ENCODE data around the gene SLC16A3. TPM values are rescaled to one million over a fixed set of nuclear protein-coding genes. Genes with fewer than 3 reads are reported as not detected.
A peak's percentile ranks its signal among the peaks of the same experiment; 100 is the strongest.

SLC16A3 gene
- total and polyA plus RNA-seq, 10 of the 15 experiments (the other 5 are each of a cell fraction or from before 2014, with no cell fraction given): 0.10 to 46.5 (median 8.0) TPM

DNA sequence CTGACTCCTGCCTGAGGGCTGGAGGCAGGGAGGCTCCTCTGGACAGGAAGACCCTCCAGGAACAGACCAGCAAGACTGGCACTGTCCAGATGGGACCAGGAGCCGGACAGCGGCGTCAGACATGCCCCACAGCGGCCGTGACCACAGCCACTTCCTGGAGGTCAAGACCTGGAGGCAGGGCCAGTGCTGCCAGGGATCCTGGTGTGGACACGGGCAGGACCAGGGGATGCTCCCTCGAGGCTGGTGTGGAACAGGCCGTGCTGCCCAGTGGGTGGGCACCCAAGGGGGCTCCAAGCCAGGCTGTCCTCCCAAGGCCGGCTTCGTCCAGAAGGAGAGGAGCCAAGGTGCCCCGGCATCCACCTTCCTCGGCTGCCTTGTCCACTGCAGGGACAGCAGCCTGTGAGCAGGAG lies 11.7 kb upstream of the SLC16A3 start (continued):
- TF ChIP-seq, protein P1, sequence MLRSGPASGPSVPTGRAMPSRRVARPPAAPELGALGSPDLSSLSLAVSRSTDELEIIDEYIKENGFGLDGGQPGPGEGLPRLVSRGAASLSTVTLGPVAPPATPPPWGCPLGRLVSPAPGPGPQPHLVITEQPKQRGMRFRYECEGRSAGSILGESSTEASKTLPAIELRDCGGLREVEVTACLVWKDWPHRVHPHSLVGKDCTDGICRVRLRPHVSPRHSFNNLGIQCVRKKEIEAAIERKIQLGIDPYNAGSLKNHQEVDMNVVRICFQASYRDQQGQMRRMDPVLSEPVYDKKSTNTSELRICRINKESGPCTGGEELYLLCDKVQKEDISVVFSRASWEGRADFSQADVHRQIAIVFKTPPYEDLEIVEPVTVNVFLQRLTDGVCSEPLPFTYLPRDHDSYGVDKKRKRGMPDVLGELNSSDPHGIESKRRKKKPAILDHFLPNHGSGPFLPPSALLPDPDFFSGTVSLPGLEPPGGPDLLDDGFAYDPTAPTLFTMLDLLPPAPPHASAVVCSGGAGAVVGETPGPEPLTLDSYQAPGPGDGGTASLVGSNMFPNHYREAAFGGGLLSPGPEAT (IDR thresholded peaks at IDR 0.05; ENCODE audit: low read depth): no peak
- TF ChIP-seq YY1 (IDR thresholded peaks at IDR 0.05; ENCODE audit: low read depth, low read length) (no peak), POLR2AphosphoS2 (IDR thresholded peaks at IDR 0.05; ENCODE audit: low read depth, low read length) (no peak), LARP7 (IDR thresholded peaks at IDR 0.05) (0 out of 2 replicates have a peak, but pooled peaks have one; percentile 24), CHD1 (IDR thresholded peaks at IDR 0.05; ENCODE audit: low read depth, low read length) (no peak)

DNA sequence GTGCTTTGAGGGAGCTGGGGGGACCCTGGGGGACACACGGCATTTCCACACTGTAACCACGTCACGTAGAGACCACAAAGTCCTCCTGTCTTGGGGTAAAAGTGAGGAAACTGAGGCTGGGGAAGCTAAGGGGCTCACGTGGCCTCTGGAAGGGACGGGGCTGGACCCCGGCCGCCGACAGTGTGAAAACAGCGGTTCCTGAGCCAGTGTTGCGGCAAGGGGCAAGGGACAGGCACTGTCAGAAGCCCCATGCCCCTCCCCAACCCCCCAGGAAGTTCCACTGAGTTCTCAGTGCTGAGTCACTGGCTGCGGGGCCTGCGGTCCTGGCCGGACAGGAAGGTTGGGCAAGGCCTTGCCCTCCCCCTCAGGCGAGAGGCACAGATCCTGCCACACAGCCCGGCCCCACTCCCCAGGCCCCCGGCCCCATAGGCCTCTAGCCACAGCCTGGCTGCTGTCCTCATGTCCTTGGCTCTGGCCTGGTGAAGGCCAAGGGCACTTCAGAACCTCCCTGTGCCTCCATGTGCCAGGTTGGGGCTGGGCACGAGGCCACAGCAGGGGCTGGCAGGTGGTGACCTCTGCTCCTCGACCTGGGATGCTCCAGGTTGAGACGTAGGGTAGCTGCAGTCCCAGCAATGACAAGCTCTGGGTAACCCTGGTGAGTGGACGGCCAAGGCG lies 11.2 kb upstream of the SLC16A3 start:
- in situ Hi-C loops (cut with MboI): no loop called here
- DNase-seq (ENCODE audit: low read depth, low spot score): no peak

More for the DNA sequence above, 11.2 kb upstream of the SLC16A3 start:
- no peaks in the 10 kb centered on the region; the same call in 2 of the 3 replicates for H3K9me3 ChIP-seq (replicated peaks; ENCODE audit: control insufficient read depth, insufficient read depth, low read length)
- H4K20me1 ChIP-seq (ENCODE audit: control insufficient read depth, insufficient read depth): no peaks in the 10 kb centered on the region
- FAIRE-seq: no peak
- RAD21 ChIA-PET (ENCODE audit: unreplicated experiment): no interaction called here
- POLR2A ChIA-PET: interaction anchor here (1.9 kb wide), 1 partner anchor 13 kb away, joined by 4 read pairs; no protein-coding TSS in a partner anchor
- ATAC-seq: no peak
- SMC1A ChIA-PET (ENCODE audit: uncharacterized antibody, unreplicated experiment): no interaction called here
- H3K79me2 ChIP-seq (ENCODE audit: control insufficient read depth, insufficient read depth, low read length): no peaks in the 10 kb centered on the region
- no peak overlapping the region for H3K9ac ChIP-seq (ENCODE audit: control insufficient read depth, insufficient read depth, low read length)
- H2AFZ ChIP-seq (ENCODE audit: control insufficient read depth, low read depth, low read length): no peak overlapping the region
- WGBS (ENCODE audit: insufficient coverage, insufficient replicate concordance, low lambda C conversion rate, missing lambda C conversion rate): 66% methylated on average over 14 of the region's 21 CpGs
- TF ChIP-seq POLR2AphosphoS5 (IDR thresholded peaks at IDR 0.05; ENCODE audit: low read length): no peak
- H3K4me1 ChIP-seq (ENCODE audit: control insufficient read depth, insufficient read depth, low read length): peaks cover 22% of the 10 kb centered on the region
- no peak overlapping the region for H3K4me2 ChIP-seq (ENCODE audit: control insufficient read depth, insufficient read depth)
- H3K27ac ChIP-seq (ENCODE audit: control insufficient read depth, insufficient read depth): peak overlapping the region; percentile 39; the same call in 1 of the 2 replicates
- no peak overlapping the region for H3K4me3 ChIP-seq
- no TSS peak for BruUV-seq (replicated peaks)
- intact Hi-C loops (cut with micrococcal nuclease; ENCODE audit: unreplicated experiment): no loop called here
- no peaks in the 10 kb centered on the region for H3K27me3 ChIP-seq (replicated peaks in 1 of 2; ENCODE audit: control insufficient read depth in 2 of 2, insufficient read depth in 2 of 2, low read length in 1 of 2)
- CTCF ChIA-PET: interaction anchor here (1.7 kb wide), 1 partner anchor 12 kb away, joined by 4 read pairs; no protein-coding TSS in a partner anchor
- H3K36me3 ChIP-seq (ENCODE audit: control insufficient read depth in 2 of 2, insufficient read depth in 2 of 2, low read length in 1 of 2): no peaks in the 10 kb centered on the region
